SK-N-SH treated with all-trans-retinoic acid at 6 μM for 48 hours (cell line): ENCODE results near the gene MMADHC.

Source experiments
- CREB5 ChIP-seq: fragments of 250-450 bp; sonication (Bioruptor Pico); IDR thresholded peaks from 2 replicates; pipeline ENCODE4 v1.5.1; 2020; ENCODE audit warnings: low read depth, mild to moderate bottlenecking, moderate library complexity
- GLIS3 ChIP-seq: fragments of 250-450 bp; sonication (Bioruptor Pico); IDR thresholded peaks from 2 replicates; pipeline ENCODE4 v1.5.0; 2020; ENCODE audit warnings: mild to moderate bottlenecking, moderate library complexity
- RARB ChIP-seq: fragments of 250-450 bp; sonication (Bioruptor Pico); IDR thresholded peaks from 2 replicates; pipeline ENCODE4 v1.8.0; 2021; ENCODE audit warnings: mild to moderate bottlenecking, moderate library complexity
- ZFP30 ChIP-seq: fragments of 450-650 bp; formaldehyde crosslinking; IDR thresholded peaks from 2 replicates; pipeline ENCODE4 v1.5.0; 2022; ENCODE audit warnings: mild to moderate bottlenecking, moderate library complexity
- ZNF8 ChIP-seq: fragments of 450-650 bp; formaldehyde crosslinking; IDR thresholded peaks from 2 replicates; pipeline ENCODE4 v1.5.0; 2020; ENCODE audit warnings: mild to moderate bottlenecking, moderate library complexity

GRCh38 chr2:149573760-149574159, 13.8 kb downstream of the MMADHC start:
- TF ChIP-seq ZFP30 (CRISPR knock-in tag) (no peak), ZNF8 (CRISPR knock-in tag) (no peak), CREB5 (no peak), GLIS3 (CRISPR knock-in tag) (no peak), RARB (CRISPR knock-in tag) (no peak)
